ENCODE measurements around the gene TRIL. TPM values are rescaled to one million over a fixed set of nuclear protein-coding genes. Genes with fewer than 3 reads are reported as not detected.

The TRIL gene
- total and polyA plus RNA-seq, 2 of the 4 experiments (the other 2 are of a cell fraction) = under 0.01 to 0.09 TPM

DNA sequence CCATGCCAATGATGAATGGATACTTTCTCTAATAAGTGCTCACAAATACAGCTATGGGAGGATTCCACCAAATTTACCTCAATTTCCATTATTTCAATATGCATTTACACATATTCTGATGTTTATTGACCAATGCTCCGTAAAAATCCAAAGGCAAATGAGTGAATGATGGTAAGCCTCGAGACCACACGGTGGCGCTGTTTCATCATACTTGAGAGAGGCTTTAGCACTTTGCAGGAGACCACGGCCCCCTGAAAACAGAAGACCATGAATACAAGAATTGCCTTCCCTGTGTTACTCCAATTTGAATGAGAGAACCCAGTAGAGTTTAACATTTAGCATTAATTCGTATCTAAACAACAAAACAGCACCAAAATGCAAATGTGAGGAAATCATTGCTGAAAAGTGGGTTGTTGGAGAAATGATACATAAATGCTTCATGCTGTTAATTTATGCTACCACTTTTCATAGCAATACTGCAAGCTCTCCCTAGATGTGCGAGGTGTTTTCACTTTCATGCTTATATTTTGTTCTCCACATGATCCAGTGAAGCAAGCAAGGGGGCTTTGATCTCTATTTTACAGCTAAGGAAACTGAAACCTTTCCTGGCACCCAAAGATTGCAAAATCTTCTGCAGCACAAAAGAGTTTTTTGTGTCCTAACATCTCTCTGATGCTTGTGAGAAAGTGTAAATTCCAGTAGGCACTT is 35.4 kb downstream of the TRIL start (continued):
- peak; percentile 23; the same call in 1 of the 2 replicates for TF ChIP-seq CEBPB (IDR thresholded peaks at IDR 0.05; ENCODE audit: low read depth, low read length)
- TF ChIP-seq BHLHE40 (IDR thresholded peaks at IDR 0.05; ENCODE audit: low read depth, low read length) = no peak
- TF ChIP-seq RCOR1 (IDR thresholded peaks at IDR 0.05; ENCODE audit: insufficient replicate concordance, low read length) = no peak
- no peak for TF ChIP-seq FOS (IDR thresholded peaks at IDR 0.05; ENCODE audit: low read depth, low read length)
- TF ChIP-seq RAD21 (IDR thresholded peaks at IDR 0.05; ENCODE audit: low read length) = peak; percentile 84

DNA sequence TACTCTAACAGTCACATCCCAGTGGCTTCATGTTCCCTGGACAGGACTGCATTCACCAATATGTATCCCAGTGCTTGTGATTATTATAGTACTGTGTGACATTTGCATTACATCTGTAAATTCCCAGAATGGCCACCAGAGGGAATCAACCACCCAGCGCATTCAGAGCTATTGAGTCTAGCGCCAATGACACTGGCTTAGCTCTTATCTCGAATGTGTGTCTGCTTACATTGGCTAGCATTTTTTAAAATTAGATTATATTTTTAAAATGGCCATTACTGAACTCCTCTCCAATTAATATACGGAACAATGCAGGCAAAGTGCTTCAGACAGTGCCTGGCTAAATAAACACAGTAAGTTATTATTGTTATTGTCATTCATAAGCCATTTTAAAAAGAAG is 36.3 kb downstream of the TRIL start:
- Histone ChIP-seq H3K27ac (ENCODE audit: insufficient read depth, low read length) (no peak overlapping the region), H2AFZ (replicated peaks; ENCODE audit: low read length, poor library complexity) (no peak overlapping the region), H4K5ac (ENCODE audit: low read depth, low read length) (no peak overlapping the region), H2BK15ac (ENCODE audit: low read depth, low read length) (no peak overlapping the region), H3K36me3 (ENCODE audit: control insufficient read depth, insufficient read depth, low read length) (no peaks in the 10 kb centered on the region), H3K4ac (ENCODE audit: low read depth, low read length) (no peak overlapping the region), H4K8ac (ENCODE audit: low read depth in 2 of 2, low read length in 2 of 2) (no peak overlapping the region), H3K9me3 (ENCODE audit: control insufficient read depth, insufficient read depth, low read length) (no peaks in the 10 kb centered on the region), H3K9me1 (ENCODE audit: insufficient read depth, low read length) (no peaks in the 10 kb centered on the region), H3K27me3 (ENCODE audit: control insufficient read depth, insufficient read depth, low read length) (peaks cover 12% of the 10 kb centered on the region), H3K9ac (ENCODE audit: low read depth, low read length) (no peak overlapping the region), H2AK5ac (ENCODE audit: low read depth, low read length) (no peak overlapping the region), H3K4me1 (ENCODE audit: control insufficient read depth, insufficient read depth, low read length) (peaks cover 1% of the 10 kb centered on the region; the same call in 1 of the 2 replicates), H3K4me2 (ENCODE audit: low read depth, low read length) (no peak overlapping the region), H3K23ac (ENCODE audit: low read depth, low read length) (no peak overlapping the region), H2BK120ac (ENCODE audit: low read depth, low read length) (no peak overlapping the region), H2AK9ac (replicated peaks; ENCODE audit: low read depth, low read length, poor library complexity) (no peak overlapping the region), H3K4me3 (ENCODE audit: insufficient read depth, low read depth, low read length) (no peak overlapping the region), H3K56ac (ENCODE audit: extremely low read depth, insufficient read depth, low read length) (no peak overlapping the region), H3K18ac (ENCODE audit: low read depth, low read length) (no peak overlapping the region), H3K79me1 (ENCODE audit: low read depth in 1 of 2, low read length in 2 of 2) (no peaks in the 10 kb centered on the region), H2BK20ac (ENCODE audit: low read depth, low read length) (no peak overlapping the region), H4K91ac (ENCODE audit: insufficient read depth, low read depth, low read length) (no peak overlapping the region), H3K14ac (replicated peaks; ENCODE audit: low read depth, low read length) (no peak overlapping the region), H2BK5ac (ENCODE audit: low read depth, low read length, poor library complexity, severe bottlenecking) (no peak overlapping the region), H4K20me1 (ENCODE audit: insufficient read depth, low read length) (no peaks in the 10 kb centered on the region)
- WGBS, 2 experiments (ENCODE audit: extremely low coverage in 2 of 2, insufficient read length in 1 of 2) = no CpG with 5 or more reads among the region's 4 CpGs
- intact Hi-C loops (cut with micrococcal nuclease) (loop anchor here (1.0 to 10.0 kb wide), 6 partner anchors 180 to 1727 kb away; no protein-coding TSS in a partner anchor), dilution Hi-C loops (cut with HindIII; ENCODE audit: low sequenced_read_pairs, unreplicated experiment) (no loop called here), in situ Hi-C loops (cut with MboI; ENCODE audit: low sequenced_read_pairs) (no loop called here)
- BruUV-seq (replicated peaks) = no TSS peak
- POLR2A ChIA-PET (ENCODE audit: unreplicated experiment) = interaction anchor here (0.6 kb wide), 1 partner anchor 509 kb away, joined by 12 read pairs; no protein-coding TSS in a partner anchor
- TF ChIP-seq RAD21 (IDR thresholded peaks at IDR 0.05; ENCODE audit: low read length) (peak; percentile 63), SMC3 (IDR thresholded peaks at IDR 0.05; ENCODE audit: low read depth, low read length) (peak; percentile 74)
- TF ChIP-seq, protein P1, sequence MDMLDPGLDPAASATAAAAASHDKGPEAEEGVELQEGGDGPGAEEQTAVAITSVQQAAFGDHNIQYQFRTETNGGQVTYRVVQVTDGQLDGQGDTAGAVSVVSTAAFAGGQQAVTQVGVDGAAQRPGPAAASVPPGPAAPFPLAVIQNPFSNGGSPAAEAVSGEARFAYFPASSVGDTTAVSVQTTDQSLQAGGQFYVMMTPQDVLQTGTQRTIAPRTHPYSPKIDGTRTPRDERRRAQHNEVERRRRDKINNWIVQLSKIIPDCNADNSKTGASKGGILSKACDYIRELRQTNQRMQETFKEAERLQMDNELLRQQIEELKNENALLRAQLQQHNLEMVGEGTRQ (IDR thresholded peaks at IDR 0.05; ENCODE audit: low read depth, low read length) = no peak
- TF ChIP-seq, protein P2, sequence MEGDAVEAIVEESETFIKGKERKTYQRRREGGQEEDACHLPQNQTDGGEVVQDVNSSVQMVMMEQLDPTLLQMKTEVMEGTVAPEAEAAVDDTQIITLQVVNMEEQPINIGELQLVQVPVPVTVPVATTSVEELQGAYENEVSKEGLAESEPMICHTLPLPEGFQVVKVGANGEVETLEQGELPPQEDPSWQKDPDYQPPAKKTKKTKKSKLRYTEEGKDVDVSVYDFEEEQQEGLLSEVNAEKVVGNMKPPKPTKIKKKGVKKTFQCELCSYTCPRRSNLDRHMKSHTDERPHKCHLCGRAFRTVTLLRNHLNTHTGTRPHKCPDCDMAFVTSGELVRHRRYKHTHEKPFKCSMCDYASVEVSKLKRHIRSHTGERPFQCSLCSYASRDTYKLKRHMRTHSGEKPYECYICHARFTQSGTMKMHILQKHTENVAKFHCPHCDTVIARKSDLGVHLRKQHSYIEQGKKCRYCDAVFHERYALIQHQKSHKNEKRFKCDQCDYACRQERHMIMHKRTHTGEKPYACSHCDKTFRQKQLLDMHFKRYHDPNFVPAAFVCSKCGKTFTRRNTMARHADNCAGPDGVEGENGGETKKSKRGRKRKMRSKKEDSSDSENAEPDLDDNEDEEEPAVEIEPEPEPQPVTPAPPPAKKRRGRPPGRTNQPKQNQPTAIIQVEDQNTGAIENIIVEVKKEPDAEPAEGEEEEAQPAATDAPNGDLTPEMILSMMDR (conservative IDR thresholded peaks at IDR 0.05; ENCODE audit: low read depth, low read length) = peak; percentile 82
- ATAC-seq (ENCODE audit: low read depth) = peak; percentile 96
- CTCF ChIA-PET = interaction anchor here (0.6 to 4.2 kb wide), 24 partner anchors 9 to 500 kb away, joined by 3 to 36 read pairs (median 5); no protein-coding TSS in a partner anchor
- DNase-seq = peak; percentile 68
